Transverse colon (tissue), 4 donors: ENCODE measurements around the gene TUT4.

Experiments used
- CTCF ChIP-seq, 5 experiments: fragments of 200-600 bp in 3 of 5; fragments of 450-650 bp in 2 of 5; sonication (generic) in 3 of 5; IDR thresholded peaks; 1 replicate in 2 of 5; 2 replicates in 3 of 5; pipeline ENCODE4 v1.5.1; 2016 to 2017; ENCODE audit warnings: antibody characterized with exemption in 5 of 5, inconsistent platforms in 3 of 5, mild to moderate bottlenecking in 2 of 5, moderate library complexity in 1 of 5
- POLR2A ChIP-seq: fragments of 450-650 bp; IDR thresholded peaks from one replicate; pipeline ENCODE4 v1.6.1; 2016; ENCODE audit warnings: antibody characterized with exemption, mild to moderate bottlenecking, moderate library complexity
- POLR2AphosphoS5 ChIP-seq, 3 donors: sonication (generic); formaldehyde crosslinking; IDR thresholded peaks; one replicate each; pipeline ENCODE4 v1.6.1; 2016; ENCODE audit warnings: antibody characterized with exemption in 3 of 3

GRCh38 chr1:52435211-52435610 is 117.7 kb downstream of the TUT4 start:
- TF ChIP-seq CTCF (IDR thresholded peaks at IDR 0.05) (no peak), POLR2AphosphoS5 (IDR thresholded peaks at IDR 0.05) (no peak), POLR2A (no peak)
